GM23248 (cell line): ENCODE measurements around the gene CACNA1I.

Experiments
- EZH2 ChIP-seq: fragments of 200-600 bp; sonication (generic); IDR thresholded peaks from 2 replicates; pipeline ENCODE4 v1.6.1; 2018; ENCODE audit warnings: antibody characterized with exemption, mild to moderate bottlenecking; ENCODE audit not compliant: insufficient read depth, poor library complexity, severe bottlenecking
- EZH2phosphoT487 ChIP-seq: fragments of 200-600 bp; sonication (generic); IDR thresholded peaks from 2 replicates; pipeline ENCODE4 v1.6.1; 2018; ENCODE audit warnings: antibody characterized with exemption, moderate library complexity, mild to moderate bottlenecking, low read depth; ENCODE audit not compliant: insufficient read depth

- no peak for TF ChIP-seq EZH2phosphoT487
- no peak for TF ChIP-seq EZH2
Observed at GRCh38 chr22:39722501-39722900, 151.9 kb downstream of the CACNA1I start.
